ENCODE data around the gene FUT8.

GRCh38 chr14:65738339-65738738, 325.8 kb downstream of the FUT8 start:
- no peak for TF ChIP-seq GLIS3 (CRISPR knock-in tag; IDR thresholded peaks at IDR 0.05)
- TF ChIP-seq TOX (CRISPR knock-in tag; IDR thresholded peaks at IDR 0.05; ENCODE audit: borderline replicate concordance), result no peak
- TF ChIP-seq, protein P1, sequence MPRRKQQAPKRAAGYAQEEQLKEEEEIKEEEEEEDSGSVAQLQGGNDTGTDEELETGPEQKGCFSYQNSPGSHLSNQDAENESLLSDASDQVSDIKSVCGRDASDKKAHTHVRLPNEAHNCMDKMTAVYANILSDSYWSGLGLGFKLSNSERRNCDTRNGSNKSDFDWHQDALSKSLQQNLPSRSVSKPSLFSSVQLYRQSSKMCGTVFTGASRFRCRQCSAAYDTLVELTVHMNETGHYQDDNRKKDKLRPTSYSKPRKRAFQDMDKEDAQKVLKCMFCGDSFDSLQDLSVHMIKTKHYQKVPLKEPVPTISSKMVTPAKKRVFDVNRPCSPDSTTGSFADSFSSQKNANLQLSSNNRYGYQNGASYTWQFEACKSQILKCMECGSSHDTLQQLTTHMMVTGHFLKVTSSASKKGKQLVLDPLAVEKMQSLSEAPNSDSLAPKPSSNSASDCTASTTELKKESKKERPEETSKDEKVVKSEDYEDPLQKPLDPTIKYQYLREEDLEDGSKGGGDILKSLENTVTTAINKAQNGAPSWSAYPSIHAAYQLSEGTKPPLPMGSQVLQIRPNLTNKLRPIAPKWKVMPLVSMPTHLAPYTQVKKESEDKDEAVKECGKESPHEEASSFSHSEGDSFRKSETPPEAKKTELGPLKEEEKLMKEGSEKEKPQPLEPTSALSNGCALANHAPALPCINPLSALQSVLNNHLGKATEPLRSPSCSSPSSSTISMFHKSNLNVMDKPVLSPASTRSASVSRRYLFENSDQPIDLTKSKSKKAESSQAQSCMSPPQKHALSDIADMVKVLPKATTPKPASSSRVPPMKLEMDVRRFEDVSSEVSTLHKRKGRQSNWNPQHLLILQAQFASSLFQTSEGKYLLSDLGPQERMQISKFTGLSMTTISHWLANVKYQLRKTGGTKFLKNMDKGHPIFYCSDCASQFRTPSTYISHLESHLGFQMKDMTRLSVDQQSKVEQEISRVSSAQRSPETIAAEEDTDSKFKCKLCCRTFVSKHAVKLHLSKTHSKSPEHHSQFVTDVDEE (CRISPR knock-in tag; IDR thresholded peaks at IDR 0.05), result no peak
- TF ChIP-seq ISL1 (CRISPR knock-in tag; IDR thresholded peaks at IDR 0.05), result peak; percentile 21; the same call in 1 of the 2 replicates
- TF ChIP-seq BACH2 (CRISPR knock-in tag; IDR thresholded peaks at IDR 0.05; ENCODE audit: borderline replicate concordance), result no peak
